HG03025 (cell line): ENCODE measurements around the gene AQP12A.

Source experiments
- ATAC-seq: cut with Tn5 transposase; IDR thresholded peaks from one replicate; pipeline ENCODE4 v1.9.1; 2021; ENCODE audit warnings: mild to moderate bottlenecking, moderate library complexity; ENCODE audit not compliant: unreplicated experiment, low FRiP score

The AQP12A gene

DNA sequence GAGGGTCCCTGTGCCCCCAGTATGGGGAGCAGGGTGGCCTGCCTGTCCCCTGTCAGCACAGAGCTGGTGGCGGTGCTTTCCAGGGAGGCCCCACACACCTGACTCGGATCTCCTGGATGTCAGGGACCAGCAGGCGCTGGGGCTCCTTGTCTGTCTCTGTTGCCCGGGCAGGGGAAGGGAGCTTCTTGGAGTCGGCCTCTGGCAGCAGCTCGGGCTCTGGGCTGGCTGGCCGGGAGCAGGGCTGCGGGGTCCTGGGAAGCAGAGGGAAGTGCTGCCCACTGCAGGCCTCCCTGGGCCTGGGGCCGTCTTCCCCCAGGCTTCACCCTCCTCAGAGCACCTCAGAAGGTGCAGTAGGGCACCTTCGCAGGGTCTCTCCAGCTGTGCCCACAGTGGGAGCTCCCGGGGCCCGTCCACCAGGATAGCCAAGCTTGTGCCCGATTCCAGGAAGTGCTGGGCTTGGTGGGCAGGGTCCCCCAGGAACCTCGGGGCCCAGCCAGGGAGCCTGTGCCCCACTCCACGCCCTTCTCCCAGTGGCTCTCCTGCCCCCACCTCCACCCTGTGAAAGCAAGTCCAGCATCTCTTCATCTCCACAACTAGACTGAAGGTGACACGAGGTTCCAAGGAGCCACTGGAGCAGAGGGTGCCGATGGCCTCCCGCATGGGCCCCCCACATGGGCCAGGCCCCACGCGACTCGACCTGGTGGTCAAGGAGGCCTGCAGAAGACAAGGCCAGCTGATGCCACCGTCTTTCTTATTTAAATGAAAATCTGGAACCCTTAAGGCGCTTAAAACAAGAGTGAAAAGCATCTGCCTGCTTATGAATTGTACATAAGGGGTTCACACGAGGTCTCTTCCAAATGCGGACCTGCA, 28.2 kb downstream of the AQP12A start:
- ATAC-seq: no peak

DNA sequence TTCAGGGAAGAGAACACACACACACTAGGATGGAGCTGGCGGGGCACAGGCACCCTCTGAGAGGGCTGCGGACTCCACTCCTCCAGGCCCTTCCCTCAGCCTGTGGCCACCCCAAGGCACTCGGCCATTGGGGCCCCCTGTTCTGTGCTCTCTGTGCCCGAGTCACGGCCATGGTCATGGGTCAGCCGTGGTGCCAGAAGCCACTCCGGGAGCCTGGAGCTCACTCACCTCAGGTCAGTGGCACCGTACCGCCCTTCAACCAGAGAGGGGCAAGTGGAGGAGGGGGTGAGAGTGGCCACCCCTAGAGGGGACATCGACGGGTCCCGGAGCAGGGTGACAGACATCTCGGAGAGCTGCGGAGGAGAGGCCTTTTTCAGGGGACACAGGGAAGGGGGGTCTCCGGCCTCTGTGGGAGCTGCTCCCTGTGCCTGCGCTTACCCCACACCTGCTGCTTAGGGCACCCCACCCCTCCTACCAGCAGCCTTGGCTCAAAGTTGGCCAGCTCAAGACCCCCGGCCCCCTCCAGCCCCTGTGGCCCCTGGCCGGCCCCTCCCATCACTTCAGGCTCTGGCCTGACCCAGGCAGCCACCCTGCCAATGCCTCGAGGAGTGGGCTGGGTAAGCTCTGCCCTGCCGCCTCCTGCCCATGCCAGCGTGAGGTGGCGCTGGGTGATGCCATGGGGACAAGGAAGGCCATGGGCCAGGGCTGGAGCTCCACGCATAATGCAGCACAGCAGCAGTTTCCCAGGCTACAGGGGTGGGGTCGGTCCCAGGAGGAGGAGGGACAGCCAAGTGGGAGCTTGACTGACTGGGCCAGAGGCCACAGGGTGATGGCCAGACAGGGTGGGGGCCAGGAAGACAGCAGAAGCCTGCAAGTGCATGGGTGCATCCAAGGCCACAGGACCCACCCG, 29.3 kb downstream of the AQP12A start:
- no peak for ATAC-seq

DNA sequence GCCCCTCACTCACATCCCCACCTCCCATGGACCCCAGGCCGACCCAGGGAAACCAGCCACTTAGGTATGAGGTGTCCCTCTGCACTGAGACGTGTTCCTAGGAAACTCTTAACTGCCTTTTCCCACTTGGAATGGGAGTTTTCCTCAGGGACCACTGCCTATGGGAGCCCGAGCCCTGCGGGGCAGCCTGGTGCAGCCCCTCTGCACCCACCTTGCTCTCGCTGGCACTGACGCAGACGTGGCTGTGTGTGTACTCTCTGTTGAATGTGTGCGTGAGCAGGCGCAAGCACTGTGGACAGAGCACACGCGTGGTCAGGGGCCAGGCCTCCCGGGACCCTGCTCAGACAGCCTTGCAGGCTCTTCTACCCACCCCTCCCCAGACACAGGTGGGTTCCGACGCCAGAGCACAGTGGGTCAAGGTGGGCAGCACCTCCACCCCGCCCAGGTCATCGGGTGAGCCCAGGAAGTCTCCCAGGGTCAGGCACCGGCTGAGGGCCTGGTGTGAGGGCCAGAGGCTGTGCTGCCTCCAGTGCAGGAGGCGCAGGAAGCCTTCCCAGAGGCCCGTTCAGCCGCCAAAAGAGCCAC, 30.0 kb downstream of the AQP12A start:
- ATAC-seq: no peak

DNA sequence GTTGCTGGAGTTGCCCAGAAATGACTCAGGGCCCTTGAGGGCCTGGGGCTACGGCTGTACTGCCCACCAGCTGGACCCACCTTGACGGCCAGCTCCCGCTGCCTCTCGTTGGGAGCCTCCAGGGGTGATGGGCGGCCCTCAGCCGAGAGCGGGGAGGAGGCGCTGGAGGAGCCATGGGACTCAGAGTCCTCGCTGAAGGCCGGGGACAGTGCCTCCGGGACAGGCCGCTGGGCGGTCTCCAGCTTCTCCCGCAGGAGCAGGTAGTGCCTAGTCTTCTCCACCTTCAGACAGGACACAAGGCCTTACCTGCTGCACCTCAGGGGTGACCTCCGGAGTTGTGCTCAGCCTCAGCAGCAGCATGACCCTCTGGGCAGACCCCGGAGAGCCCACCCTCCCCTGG, 30.7 kb downstream of the AQP12A start:
- no peak for ATAC-seq

DNA sequence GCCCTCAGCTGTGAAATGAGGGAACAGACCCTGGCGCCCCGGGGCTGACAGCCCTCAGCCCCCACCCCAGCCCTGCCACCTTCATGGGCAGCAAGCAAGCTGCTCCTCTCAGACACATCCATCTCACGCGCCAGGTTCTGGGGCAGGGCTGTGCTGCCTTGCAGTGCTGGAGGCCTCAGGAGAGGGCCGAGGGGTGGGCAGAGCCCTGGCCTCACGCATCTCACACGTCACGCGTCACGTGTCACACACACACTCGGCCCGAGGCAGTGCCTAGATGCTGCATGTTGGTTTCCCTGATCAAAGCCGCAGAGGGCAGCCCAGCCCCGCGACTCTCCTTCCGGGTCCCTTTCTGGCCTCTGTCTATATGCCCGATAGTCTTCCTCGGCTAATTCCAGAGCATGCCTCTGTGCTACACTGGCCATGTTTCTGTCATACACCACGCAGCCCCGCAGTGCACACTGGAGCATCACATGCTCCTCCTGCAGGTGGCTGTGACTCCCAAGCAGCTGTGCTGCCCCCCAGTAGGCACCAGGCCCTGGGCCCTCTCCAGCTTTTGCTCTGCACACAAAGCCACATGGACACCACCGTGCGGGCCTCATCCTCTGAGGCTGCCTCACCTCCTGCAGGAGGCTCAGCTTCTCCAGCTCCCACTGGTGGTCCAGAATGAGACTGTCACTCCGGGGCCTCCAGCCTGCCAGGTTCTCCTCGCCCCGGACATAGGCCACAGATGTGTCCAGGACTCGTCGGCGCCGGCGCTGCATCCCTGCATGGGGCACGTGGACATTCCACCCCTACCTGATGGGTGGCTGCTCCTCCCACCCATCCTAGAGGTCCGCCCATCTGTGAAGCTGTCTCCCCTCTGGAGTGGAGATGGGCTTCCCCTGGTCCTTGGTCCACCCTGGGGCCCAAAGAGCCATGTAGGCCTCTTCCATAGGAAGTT, 31.4 kb downstream of the AQP12A start:
- ATAC-seq: no peak

DNA sequence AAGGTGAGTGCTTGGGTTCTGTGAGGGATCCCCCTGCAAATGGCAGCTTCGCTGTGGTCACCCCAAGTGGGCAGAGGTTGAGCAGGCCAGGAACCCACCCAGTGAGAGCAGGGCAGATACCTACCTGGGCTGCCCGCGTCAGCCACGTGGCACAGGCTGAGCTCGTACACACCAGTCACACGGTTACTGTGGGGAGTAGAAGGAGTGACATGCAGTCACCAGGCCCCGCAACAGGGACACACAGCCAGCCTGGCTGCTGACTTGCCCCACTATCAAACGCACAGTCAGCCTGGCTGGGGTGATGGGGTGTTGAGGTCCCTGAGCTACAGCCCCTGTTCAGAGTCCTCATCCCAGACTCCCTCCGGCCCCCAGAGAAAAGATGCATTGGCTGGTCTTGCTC, 32.2 kb downstream of the AQP12A start:
- no peak for ATAC-seq

DNA sequence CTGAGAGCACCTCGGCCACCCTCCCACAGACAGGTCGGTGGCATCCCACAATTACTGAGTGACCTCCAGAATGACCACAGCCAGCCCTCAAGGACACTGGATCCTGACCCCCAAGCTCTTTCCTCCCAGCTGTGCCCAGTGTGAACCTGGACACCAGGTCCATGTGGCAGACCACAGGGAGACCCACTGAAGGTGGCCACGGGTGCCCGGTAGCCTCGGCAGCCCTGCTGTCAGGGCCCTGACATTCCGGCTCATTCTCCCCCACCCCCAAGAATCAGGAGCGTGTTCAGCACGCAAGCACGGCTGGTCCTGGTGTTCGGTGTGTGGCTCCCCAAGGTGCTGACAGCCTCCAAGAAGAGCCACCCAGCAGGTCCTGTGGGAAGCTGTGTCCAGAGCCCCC, 32.8 kb downstream of the AQP12A start:
- ATAC-seq: no peak

DNA sequence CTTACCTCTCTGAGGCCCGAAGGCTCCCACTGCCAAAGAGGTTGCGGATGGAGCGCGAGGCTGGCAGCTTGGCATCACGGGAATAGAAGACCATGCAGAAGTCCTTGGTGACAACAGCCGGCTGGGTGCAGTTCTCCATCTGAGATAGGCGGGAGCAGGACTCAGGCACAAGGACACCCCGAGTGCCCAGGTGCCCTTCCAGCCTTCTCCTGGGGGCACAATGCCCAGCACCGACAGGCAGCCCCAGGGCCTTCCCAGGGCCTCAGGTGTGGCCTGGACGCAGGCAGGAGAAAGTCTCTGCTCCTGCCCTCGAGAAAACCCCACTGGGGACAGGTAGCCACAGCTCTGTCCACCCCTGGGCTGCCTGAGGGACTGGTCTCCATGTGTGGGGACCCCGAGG, 33.6 kb downstream of the AQP12A start:
- ATAC-seq: no peak

DNA sequence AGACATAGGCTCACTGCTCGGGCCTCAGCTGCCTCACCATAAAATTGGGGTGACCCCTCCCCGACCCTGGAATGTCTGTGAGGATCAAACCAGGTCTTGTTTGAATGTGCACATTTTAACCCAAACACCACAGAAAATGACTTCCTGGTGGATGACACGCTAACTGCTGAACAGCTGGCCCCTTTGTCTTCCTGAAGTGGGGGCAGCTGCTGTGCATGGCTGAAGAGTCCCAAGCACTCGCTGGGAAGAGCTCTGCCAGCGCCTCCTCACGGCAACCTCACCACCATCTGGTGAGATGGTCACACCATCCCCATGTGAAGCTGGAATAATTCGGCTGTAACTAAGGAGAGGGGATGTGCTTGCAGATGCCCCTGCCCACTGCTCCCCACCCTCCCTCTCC, 34.0 kb downstream of the AQP12A start:
- no peak for ATAC-seq

DNA sequence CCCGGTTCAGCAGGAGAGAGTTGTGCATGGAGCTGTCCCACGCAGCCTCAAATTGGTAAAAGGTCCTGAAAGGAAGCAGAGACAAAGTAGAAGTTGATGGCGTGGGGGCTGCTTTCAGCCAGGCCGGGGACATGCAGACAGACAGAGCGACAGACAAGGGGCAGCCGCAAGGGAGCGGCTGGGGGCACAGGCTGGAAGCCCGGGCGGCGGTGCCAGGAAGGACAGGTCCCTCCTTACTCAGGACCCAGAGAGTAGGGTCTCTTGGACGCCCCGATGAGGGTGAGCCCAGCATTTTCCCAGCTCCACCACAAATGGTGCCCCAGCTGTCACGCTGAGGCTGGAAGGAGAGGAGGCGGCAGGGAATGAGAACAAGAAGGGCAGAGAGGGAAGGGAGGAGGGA, 35.2 kb downstream of the AQP12A start:
- no peak for ATAC-seq

DNA sequence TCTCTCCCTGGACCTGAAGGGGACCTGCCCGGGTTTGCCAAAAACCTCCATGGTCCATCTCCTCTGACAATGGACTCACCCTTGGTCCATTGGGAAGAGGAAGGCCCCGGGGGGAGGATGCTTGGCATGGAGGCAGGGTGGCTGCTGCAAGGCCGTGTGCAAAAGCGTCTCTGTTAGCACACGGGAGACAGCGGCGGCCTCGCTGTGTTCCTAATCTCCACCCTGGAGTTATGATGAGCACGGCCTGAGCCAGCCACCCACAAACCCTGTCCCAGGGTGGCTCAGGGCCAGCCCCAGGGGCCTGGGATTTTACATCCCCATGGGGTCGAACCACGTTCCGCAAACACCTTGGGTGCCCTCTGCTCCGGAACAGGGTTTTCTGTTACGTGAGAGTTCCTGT, 35.8 kb downstream of the AQP12A start:
- ATAC-seq: no peak

DNA sequence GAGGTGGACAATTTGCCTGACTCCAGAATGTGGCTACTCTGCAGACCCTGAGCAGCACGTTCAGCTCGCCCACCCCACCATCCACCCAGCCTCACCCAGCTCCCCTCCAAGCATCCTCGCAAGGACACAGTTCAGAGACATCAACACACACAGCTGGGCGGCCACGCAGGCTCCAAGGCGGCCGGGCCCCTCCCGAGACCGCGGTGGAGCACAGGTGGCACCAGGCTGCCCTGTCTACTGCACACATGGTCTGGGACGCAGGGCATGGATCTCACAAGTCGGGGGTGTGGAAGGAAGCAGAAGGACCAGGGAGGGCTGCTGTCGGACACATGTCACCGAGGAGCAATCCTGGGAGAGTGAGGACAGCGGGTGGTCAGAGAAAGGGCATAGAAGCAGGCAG, 36.2 kb downstream of the AQP12A start:
- ATAC-seq: no peak

DNA sequence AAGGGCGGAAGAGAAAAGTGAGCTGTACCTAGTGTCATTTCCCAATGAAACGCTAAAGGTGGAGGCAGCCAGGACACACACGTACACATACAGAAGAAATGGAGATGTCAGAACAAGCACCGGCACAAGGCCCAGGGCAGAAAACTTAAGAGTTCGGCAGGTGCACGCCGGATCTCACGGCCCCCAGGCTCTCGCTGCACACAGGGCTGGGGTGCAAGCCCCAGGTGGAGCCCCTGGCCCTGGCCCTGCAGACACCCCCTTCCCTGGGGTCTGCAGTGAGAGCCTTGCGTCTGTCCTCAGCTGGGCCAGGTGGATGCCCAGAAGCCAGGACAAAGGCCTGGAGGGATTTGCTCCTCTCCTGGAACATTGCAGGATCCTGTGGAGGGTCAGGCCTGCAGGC, 36.7 kb downstream of the AQP12A start:
- no peak for ATAC-seq

DNA sequence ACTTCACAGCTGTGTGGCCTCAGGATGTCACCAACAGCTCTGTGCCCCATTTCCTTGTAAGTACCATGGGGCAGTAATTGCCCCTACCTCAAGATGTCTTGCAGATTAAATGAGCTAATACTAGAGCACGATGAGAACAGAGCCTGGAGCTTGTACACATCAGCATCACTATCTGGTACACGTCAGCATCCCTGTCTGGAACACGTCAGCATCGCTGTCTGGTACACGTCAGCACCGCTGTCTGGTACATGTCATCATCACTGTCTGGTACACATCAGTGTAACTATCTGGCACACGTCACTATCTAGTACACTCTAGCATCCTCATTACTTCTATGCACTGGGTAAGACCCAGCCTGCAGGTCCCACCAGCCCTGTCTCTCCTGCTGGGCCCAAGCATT, 37.2 kb downstream of the AQP12A start:
- ATAC-seq: no peak

DNA sequence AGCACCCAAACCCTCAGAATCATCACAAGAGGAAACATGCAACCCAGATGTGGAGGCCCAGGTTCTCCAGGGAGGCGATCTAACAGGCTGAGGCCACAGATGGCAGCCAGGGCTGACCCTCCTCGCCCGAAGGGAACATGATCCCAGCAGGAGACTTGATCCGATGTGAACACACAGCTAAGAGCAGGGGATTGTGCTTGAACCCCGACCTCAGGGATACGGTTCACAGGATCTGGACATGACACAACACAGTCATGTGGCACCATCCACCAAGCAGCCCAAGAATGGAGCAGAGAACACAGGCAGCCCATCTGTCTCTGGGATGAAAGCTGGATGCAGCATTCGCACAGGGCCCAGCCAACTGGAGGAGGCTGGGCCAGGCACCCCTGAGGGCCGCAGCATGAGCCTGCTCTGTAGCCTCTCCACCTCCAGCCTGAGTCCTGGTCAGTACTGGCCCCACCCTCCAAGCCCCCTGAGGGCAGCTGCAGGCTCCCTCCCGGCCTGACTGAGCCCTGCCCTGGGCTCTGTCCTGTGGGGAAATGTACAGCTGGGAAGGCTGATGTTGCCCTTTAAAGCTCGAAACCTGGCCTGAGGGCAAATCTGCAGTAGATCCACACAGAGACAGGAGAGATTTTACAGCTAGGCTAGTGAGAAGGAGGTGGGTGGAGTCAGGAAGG, 39.0 kb downstream of the AQP12A start:
- no peak for ATAC-seq

DNA sequence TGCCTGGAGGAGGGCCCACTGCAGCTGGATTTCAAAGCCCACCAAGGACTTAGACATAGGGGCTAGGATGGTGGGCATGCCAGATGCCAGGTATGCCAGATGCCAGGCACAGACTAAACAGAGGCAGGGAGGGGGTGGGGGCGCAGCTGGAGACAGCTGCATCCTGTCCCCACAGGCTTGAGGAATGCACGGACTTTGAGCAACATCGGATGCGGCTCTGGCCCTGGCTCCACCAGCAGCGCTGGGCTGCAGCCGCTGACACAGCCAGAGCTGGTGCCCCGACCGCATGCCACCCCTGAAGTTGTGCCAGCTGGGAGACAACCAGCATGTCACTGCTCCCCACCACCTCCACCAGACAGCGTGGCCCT, 39.5 kb downstream of the AQP12A start:
- no peak for ATAC-seq

DNA sequence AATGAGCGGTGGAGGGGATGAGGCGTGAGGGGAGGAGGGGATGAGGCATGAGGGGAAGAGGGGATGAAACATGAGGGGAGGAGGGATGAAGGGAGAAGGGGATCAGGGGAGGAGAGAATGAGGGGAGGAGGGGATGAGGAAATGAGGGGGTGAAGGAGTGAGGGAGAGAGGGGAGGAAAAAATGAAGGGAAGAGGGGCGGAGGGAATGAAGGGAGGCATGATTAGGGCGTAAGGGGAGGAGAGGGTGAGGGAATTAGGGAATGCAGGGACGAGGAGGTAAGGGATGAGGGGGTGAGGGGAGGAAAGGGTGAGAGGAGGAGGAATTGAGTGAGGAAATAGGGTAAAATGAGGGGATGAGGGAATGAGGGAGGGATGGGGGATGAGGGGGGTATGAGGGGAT, 40.5 kb downstream of the AQP12A start:
- no peak for ATAC-seq

DNA sequence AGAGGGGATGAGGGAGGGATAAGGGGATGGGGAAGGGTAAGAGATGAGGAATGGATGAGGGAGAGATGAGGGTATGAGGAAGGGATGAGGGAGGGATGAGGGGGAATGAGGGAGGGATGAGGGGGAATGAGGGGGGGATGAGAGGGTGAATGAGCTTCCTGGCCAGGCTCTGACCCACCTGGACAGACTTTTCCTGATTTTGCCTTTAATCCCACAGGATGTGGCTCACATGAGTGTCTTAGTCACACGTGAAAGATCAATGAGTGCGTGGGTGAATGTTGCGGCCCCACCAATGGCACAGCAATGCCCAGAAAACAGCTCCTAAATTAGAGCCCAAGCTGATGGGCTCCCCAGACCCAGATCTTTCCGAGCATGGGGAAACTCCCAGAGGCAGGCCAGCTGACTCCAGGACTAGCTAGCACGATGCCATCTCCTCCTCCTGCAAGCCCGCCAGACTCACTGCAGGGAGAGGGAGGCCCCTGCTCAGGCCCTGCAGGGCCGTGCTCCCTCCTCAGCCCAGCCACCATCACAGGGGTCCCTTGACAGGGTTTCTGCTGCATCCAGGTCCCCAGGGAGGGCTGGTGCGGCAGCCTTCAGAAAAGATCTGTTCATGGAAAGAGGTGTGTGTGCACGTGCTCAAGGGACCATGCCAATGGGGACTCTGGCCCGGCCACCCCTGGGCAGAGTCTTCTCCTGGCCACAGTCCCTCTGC, 41.4 kb downstream of the AQP12A start:
- ATAC-seq: no peak
